GM10266 (cell line): ENCODE results near the gene ESPL1.

Experiments
- DNase-seq: peaks from one replicate; pipeline ENCODE4 v3.0.0; 2012; ENCODE audit errors: extremely low spot score
- CTCF ChIP-seq: IDR thresholded peaks from 2 replicates; pipeline ENCODE4 v1.5.1; 2012; ENCODE audit warnings: mild to moderate bottlenecking, low read depth; ENCODE audit not compliant: control insufficient read depth, insufficient read depth; ENCODE audit errors: missing control alignments

ESPL1 gene

GRCh38 chr12:53232646-53233461 lies 35.2 kb upstream of the ESPL1 start:
- TF ChIP-seq CTCF = no peak
- DNase-seq = no peak

GRCh38 chr12:53233671-53234121 lies 34.4 kb upstream of the ESPL1 start:
- DNase-seq = no peak
- no peak for TF ChIP-seq CTCF

- no peak for TF ChIP-seq CTCF
- DNase-seq = no peak
Observed at GRCh38 chr12:53234271-53234914, 33.7 kb upstream of the ESPL1 start.

GRCh38 chr12:53235164-53235563 lies 32.9 kb upstream of the ESPL1 start:
- TF ChIP-seq CTCF = no peak
- DNase-seq = no peak

GRCh38 chr12:53235742-53236442 lies 32.2 kb upstream of the ESPL1 start:
- no peak for DNase-seq
- TF ChIP-seq CTCF = no peak

GRCh38 chr12:53236443-53237111 lies 31.5 kb upstream of the ESPL1 start:
- TF ChIP-seq CTCF = no peak

More at GRCh38 chr12:53236443-53237111, 31.5 kb upstream of the ESPL1 start:
- DNase-seq = no peak
